Brain microvascular endothelial cell (primary cell): Measurements from ENCODE around the gene JAK2.

ENCODE experiments used
- DNase-seq: peaks from one replicate; pipeline ENCODE4 v3.0.0-alpha.2; 2020
- H3K27ac ChIP-seq: fragments of 250-450 bp; sonication (Bioruptor Pico); 2 replicates; pipeline ENCODE4 v1.5.1; 2020; ENCODE audit warnings: mild to moderate bottlenecking, moderate library complexity
- H3K27me3 ChIP-seq: fragments of 250-450 bp; sonication (Bioruptor Pico); replicated peaks from 2 replicates; pipeline ENCODE4 v1.5.1; 2020; ENCODE audit warnings: mild to moderate bottlenecking
- H3K36me3 ChIP-seq: fragments of 250-450 bp; sonication (Bioruptor Pico); replicated peaks from 2 replicates; pipeline ENCODE4 v1.5.1; 2020; ENCODE audit warnings: mild to moderate bottlenecking
- H3K4me3 ChIP-seq: 2 replicates; pipeline ENCODE4 v1.5.1; 2011; ENCODE audit warnings: low read depth, mild to moderate bottlenecking, control low read depth, low read length, moderate library complexity
- in situ Hi-C: cut with HindIII; loops from 2 replicates; pipeline ENCODE4 v1.10.0; 2017; ENCODE audit warnings: low sequenced_read_pairs, low pct_ligation_motif_present
- TF ChIP-seq, protein P1 (sequence below): IDR thresholded peaks from 2 replicates; pipeline ENCODE4 v1.5.1; 2011; ENCODE audit warnings: low read depth, mild to moderate bottlenecking, moderate library complexity, low read length, control low read depth, inconsistent platforms; ENCODE audit errors: missing control alignments

Gene JAK2

GRCh38 chr9:4986783-4987182 lies 1.7 kb downstream of the JAK2 start:
- in situ Hi-C loops: no loop called here
- peak overlapping the region; percentile 77 for H3K4me3 ChIP-seq
- H3K36me3 ChIP-seq: peaks cover 1% of the 10 kb centered on the region
- no peak overlapping the region for H3K27ac ChIP-seq
- no peaks in the 10 kb centered on the region for H3K27me3 ChIP-seq
- DNase-seq: no peak
- TF ChIP-seq, protein P1, sequence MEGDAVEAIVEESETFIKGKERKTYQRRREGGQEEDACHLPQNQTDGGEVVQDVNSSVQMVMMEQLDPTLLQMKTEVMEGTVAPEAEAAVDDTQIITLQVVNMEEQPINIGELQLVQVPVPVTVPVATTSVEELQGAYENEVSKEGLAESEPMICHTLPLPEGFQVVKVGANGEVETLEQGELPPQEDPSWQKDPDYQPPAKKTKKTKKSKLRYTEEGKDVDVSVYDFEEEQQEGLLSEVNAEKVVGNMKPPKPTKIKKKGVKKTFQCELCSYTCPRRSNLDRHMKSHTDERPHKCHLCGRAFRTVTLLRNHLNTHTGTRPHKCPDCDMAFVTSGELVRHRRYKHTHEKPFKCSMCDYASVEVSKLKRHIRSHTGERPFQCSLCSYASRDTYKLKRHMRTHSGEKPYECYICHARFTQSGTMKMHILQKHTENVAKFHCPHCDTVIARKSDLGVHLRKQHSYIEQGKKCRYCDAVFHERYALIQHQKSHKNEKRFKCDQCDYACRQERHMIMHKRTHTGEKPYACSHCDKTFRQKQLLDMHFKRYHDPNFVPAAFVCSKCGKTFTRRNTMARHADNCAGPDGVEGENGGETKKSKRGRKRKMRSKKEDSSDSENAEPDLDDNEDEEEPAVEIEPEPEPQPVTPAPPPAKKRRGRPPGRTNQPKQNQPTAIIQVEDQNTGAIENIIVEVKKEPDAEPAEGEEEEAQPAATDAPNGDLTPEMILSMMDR: no peak

GRCh38 chr9:4987961-4988421 lies 2.9 kb downstream of the JAK2 start:
- Histone ChIP-seq H3K4me3 (no peak overlapping the region), H3K36me3 (peaks cover 13% of the 10 kb centered on the region), H3K27me3 (no peaks in the 10 kb centered on the region), H3K27ac (no peak overlapping the region)
- TF ChIP-seq, protein P1: peak; percentile 80
- in situ Hi-C loops: no loop called here
- peak; percentile 53 for DNase-seq

GRCh38 chr9:4992872-4993271 lies 7.8 kb downstream of the JAK2 start:
- Histone ChIP-seq H3K4me3 (no peak overlapping the region), H3K36me3 (peaks cover 14% of the 10 kb centered on the region), H3K27me3 (no peaks in the 10 kb centered on the region), H3K27ac (no peak overlapping the region)
- DNase-seq: no peak
- TF ChIP-seq, protein P1: no peak
- in situ Hi-C loops: no loop called here

- Histone ChIP-seq H3K27ac (no peak overlapping the region), H3K4me3 (no peak overlapping the region), H3K27me3 (no peaks in the 10 kb centered on the region), H3K36me3 (peaks cover 14% of the 10 kb centered on the region)
- TF ChIP-seq, protein P1: no peak
- no peak for DNase-seq
- in situ Hi-C loops: no loop called here
Observed at GRCh38 chr9:4994166-4994890, 9.3 kb downstream of the JAK2 start.

GRCh38 chr9:4997196-4997595 lies 12.1 kb downstream of the JAK2 start:
- Histone ChIP-seq H3K4me3 (no peak overlapping the region), H3K36me3 (peaks cover 8% of the 10 kb centered on the region), H3K27ac (no peak overlapping the region), H3K27me3 (no peaks in the 10 kb centered on the region)
- in situ Hi-C loops: no loop called here
- DNase-seq: no peak
- TF ChIP-seq, protein P1: no peak

GRCh38 chr9:4997631-4998030 lies 12.6 kb downstream of the JAK2 start:
- Histone ChIP-seq H3K27me3 (no peaks in the 10 kb centered on the region), H3K36me3 (peaks cover 4% of the 10 kb centered on the region), H3K27ac (no peak overlapping the region), H3K4me3 (no peak overlapping the region)
- in situ Hi-C loops: no loop called here
- DNase-seq: no peak
- TF ChIP-seq, protein P1: no peak
